HG02763 (cell line): ENCODE measurements around the gene SLITRK5.
A peak's percentile ranks its signal among the peaks of the same experiment; 100 is the strongest.

Source experiments
- ATAC-seq: cut with Tn5 transposase; IDR thresholded peaks from one replicate; pipeline ENCODE4 v1.9.1; 2021; ENCODE audit warnings: mild to moderate bottlenecking, moderate library complexity; ENCODE audit not compliant: unreplicated experiment

Gene SLITRK5

GRCh38 chr13:87671031-87671752 is at the start of gene SLITRK5:
TSS of gene SLITRK5 (plus strand) at chr13:87671371. CDS start at chr13:87675389, 4,018 bp downstream.
- peak; percentile 90 for ATAC-seq

GRCh38 chr13:87622971-87623370 is 48.2 kb upstream of the SLITRK5 start:
- ATAC-seq, result no peak

GRCh38 chr13:87656306-87656705 is 14.9 kb upstream of the SLITRK5 start:
- ATAC-seq, result no peak

GRCh38 chr13:87661471-87661870 is 9.7 kb upstream of the SLITRK5 start:
- ATAC-seq, result no peak

- no peak for ATAC-seq
Measured at GRCh38 chr13:87666831-87667230, 4.3 kb upstream of the SLITRK5 start.

GRCh38 chr13:87667686-87668085 is 3.5 kb upstream of the SLITRK5 start:
- ATAC-seq, result no peak

GRCh38 chr13:87669379-87669978 is 1.7 kb upstream of the SLITRK5 start:
- ATAC-seq, result no peak

- ATAC-seq, result no peak
Measured at GRCh38 chr13:87671753-87672605, 808 bp downstream of the SLITRK5 start.

GRCh38 chr13:87674247-87674738 is 3.1 kb downstream of the SLITRK5 start:
- ATAC-seq, result no peak

- no peak for ATAC-seq
Measured at GRCh38 chr13:87675851-87676250, 4.7 kb downstream of the SLITRK5 start.

GRCh38 chr13:87676254-87677042 is 5.3 kb downstream of the SLITRK5 start:
- ATAC-seq, result no peak

- no peak for ATAC-seq
Measured at GRCh38 chr13:87677043-87677495, 5.9 kb downstream of the SLITRK5 start.

GRCh38 chr13:87677496-87678371 is 6.6 kb downstream of the SLITRK5 start:
- no peak for ATAC-seq

- ATAC-seq, result no peak
Measured at GRCh38 chr13:87678372-87678752, 7.2 kb downstream of the SLITRK5 start.

- ATAC-seq, result no peak
Measured at GRCh38 chr13:87680298-87680697, 9.1 kb downstream of the SLITRK5 start.

- ATAC-seq, result no peak
Measured at GRCh38 chr13:87684850-87685742, 13.9 kb downstream of the SLITRK5 start.

- ATAC-seq, result no peak
Measured at GRCh38 chr13:87696458-87696857, 25.3 kb downstream of the SLITRK5 start.

- no peak for ATAC-seq
Measured at GRCh38 chr13:87698268-87698667, 27.1 kb downstream of the SLITRK5 start.

GRCh38 chr13:87709947-87710346 is 38.8 kb downstream of the SLITRK5 start:
- ATAC-seq, result no peak
